ENCODE measurements around the gene SNX5. TPM values are rescaled to one million over a fixed set of nuclear protein-coding genes. Genes with fewer than 3 reads are reported as not detected.

The SNX5 gene
- total RNA-seq, 1 experiment from 2014 or later: 90.8 TPM

GRCh38 chr20:17972121-17972520 is 3.5 kb upstream of the SNX5 start:
- BruUV-seq (replicated peaks): no TSS peak
- peak overlapping the region; percentile 95 to 97 for H3K4me3 ChIP-seq (ENCODE audit: low read depth in 2 of 2, low read length in 2 of 2)
- intact Hi-C loops (cut with micrococcal nuclease; ENCODE audit: unreplicated experiment): no loop called here

DNA sequence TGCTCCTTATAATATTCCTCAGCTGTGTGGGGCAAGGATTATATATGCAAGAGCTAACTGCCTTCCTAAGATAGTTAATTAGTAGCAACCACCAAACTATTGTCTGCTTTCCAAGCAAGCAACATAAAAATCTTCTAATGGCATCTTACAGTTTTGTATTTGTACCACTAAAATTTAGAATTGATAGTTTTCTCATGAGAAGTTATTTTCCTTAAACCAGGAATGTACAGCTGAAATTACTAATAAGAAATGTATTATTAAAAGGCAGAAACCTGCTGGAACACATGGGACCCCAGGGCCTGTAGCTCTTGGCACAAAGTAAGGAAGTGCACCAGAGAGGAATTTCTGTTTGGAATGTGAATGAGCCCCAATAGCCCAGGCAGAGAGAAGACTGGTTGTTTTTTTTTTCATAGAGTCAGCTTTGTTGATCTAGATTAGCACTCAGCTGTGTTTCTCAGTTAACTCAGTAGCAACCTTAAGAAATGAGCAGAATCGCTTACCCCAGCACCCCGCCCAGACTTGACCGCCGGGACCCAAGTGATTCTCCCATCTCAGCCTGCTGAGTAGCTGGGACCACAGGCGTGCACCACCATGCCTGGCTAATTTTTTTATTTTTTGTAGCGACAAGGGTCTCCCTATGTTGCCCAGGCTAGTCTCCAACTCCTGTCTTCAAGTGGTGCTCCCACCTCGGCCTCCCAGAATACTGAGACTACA is 2.9 kb upstream of the SNX5 start:
- intact Hi-C loops (cut with micrococcal nuclease; ENCODE audit: unreplicated experiment): no loop called here
- in situ Hi-C loops (cut with HindIII; ENCODE audit: low pct_unique_long_range_greater_than_20kb, low sequenced_read_pairs): no loop called here
- Histone ChIP-seq H3K4me1 (ENCODE audit: control insufficient read depth, insufficient read depth, low read length) (peaks cover 23% of the 10 kb centered on the region), H3K4me3 (ENCODE audit: low read depth in 2 of 2, low read length in 2 of 2) (peak overlapping the region; percentile 95 to 97), H3K9me3 (ENCODE audit: control insufficient read depth, insufficient read depth, low read depth, low read length) (no peaks in the 10 kb centered on the region), H3K27me3 (ENCODE audit: control insufficient read depth, insufficient read depth, low read length) (no peaks in the 10 kb centered on the region), H3K36me3 (ENCODE audit: control insufficient read depth, insufficient read depth, low read length) (peaks cover 10% of the 10 kb centered on the region), H3K27ac (ENCODE audit: low read length) (peak overlapping the region; percentile 83)
- no TSS peak for BruUV-seq (replicated peaks)
- TF ChIP-seq POLR2AphosphoS5 (IDR thresholded peaks at IDR 0.05; ENCODE audit: low read depth, low read length) (0 out of 2 replicates have a peak, but pooled peaks have one; percentile 5), REST (IDR thresholded peaks at IDR 0.05; ENCODE audit: insufficient read depth in 1 of 2, low read depth in 2 of 2, low read length in 1 of 2) (no peak)
- TF ChIP-seq, protein P1, sequence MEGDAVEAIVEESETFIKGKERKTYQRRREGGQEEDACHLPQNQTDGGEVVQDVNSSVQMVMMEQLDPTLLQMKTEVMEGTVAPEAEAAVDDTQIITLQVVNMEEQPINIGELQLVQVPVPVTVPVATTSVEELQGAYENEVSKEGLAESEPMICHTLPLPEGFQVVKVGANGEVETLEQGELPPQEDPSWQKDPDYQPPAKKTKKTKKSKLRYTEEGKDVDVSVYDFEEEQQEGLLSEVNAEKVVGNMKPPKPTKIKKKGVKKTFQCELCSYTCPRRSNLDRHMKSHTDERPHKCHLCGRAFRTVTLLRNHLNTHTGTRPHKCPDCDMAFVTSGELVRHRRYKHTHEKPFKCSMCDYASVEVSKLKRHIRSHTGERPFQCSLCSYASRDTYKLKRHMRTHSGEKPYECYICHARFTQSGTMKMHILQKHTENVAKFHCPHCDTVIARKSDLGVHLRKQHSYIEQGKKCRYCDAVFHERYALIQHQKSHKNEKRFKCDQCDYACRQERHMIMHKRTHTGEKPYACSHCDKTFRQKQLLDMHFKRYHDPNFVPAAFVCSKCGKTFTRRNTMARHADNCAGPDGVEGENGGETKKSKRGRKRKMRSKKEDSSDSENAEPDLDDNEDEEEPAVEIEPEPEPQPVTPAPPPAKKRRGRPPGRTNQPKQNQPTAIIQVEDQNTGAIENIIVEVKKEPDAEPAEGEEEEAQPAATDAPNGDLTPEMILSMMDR (IDR thresholded peaks at IDR 0.05): no peak
- CTCF ChIA-PET: no interaction called here
- no peak for ATAC-seq
- DNase-seq (ENCODE audit: low read depth, low spot score): no peak
- POLR2A ChIA-PET: interaction anchor here (0.7 kb wide), 1 partner anchor 79 kb away, joined by 3 read pairs; no protein-coding TSS in a partner anchor

More at GRCh38 chr20:17972121-17972520, 3.5 kb upstream of the SNX5 start:
- H3K36me3 ChIP-seq (ENCODE audit: control insufficient read depth, insufficient read depth, low read length): peaks cover 7% of the 10 kb centered on the region
- POLR2A ChIA-PET: no interaction called here
- CTCF ChIA-PET: no interaction called here
- in situ Hi-C loops (cut with HindIII; ENCODE audit: low pct_unique_long_range_greater_than_20kb, low sequenced_read_pairs): no loop called here
- ATAC-seq (no peak), DNase-seq (ENCODE audit: low read depth, low spot score) (no peak)
- no peaks in the 10 kb centered on the region for H3K27me3 ChIP-seq (ENCODE audit: control insufficient read depth, insufficient read depth, low read length)
- no peaks in the 10 kb centered on the region for H3K9me3 ChIP-seq (ENCODE audit: control insufficient read depth, insufficient read depth, low read depth, low read length)
- H3K27ac ChIP-seq (ENCODE audit: low read length): peak overlapping the region; percentile 83
- peaks cover 23% of the 10 kb centered on the region for H3K4me1 ChIP-seq (ENCODE audit: control insufficient read depth, insufficient read depth, low read length)
- TF ChIP-seq TCF7L2 (IDR thresholded peaks at IDR 0.05; ENCODE audit: low read depth, low read length) (no peak), POLR2AphosphoS5 (IDR thresholded peaks at IDR 0.05; ENCODE audit: low read depth, low read length) (no peak), REST (IDR thresholded peaks at IDR 0.05; ENCODE audit: insufficient read depth in 1 of 2, low read depth in 2 of 2, low read length in 1 of 2) (no peak), SIN3A (IDR thresholded peaks at IDR 0.05; ENCODE audit: borderline replicate concordance, insufficient read depth, low read depth, low read length) (no peak)
- TF ChIP-seq, protein P1 (IDR thresholded peaks at IDR 0.05): no peak
